D721Med (cell line): ENCODE data around the gene MED12L.

Source experiments
- DNase-seq: peaks from one replicate; pipeline ENCODE4 v3.0.0; 2011; ENCODE audit warnings: low spot score; ENCODE audit not compliant: insufficient read length
- FAIRE-seq: peaks from 2 replicates; lab custom pipeline; 2011; peaks lifted over from hg19 to GRCh38; lab: Jason Lieb, UNC
- TF ChIP-seq, protein P1 (sequence below): IDR thresholded peaks from 2 replicates; pipeline ENCODE4 v1.5.1; 2012; ENCODE audit warnings: mild to moderate bottlenecking, control low read depth; ENCODE audit not compliant: insufficient read depth; ENCODE audit errors: missing control alignments

The MED12L gene

DNA sequence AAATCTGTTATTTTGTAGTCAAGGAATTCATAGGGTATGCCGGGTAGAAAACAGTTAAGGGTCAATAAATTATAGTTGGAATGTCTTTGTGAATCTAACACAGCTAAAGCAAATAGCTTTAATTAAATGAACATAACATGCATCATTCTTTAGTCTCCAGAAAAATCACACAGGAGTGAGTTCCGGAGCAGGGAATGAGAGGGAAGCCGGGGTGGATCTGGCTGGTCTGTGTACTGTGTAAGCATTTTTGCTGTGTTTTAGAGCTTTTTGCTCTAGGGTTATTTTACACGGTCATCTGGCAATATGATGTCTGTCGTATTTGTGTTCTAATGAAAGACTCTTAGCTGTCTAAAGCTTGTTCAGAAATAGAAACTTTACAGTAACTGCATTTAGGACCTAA, 57.5 kb downstream of the MED12L start:
- TF ChIP-seq, protein P1, sequence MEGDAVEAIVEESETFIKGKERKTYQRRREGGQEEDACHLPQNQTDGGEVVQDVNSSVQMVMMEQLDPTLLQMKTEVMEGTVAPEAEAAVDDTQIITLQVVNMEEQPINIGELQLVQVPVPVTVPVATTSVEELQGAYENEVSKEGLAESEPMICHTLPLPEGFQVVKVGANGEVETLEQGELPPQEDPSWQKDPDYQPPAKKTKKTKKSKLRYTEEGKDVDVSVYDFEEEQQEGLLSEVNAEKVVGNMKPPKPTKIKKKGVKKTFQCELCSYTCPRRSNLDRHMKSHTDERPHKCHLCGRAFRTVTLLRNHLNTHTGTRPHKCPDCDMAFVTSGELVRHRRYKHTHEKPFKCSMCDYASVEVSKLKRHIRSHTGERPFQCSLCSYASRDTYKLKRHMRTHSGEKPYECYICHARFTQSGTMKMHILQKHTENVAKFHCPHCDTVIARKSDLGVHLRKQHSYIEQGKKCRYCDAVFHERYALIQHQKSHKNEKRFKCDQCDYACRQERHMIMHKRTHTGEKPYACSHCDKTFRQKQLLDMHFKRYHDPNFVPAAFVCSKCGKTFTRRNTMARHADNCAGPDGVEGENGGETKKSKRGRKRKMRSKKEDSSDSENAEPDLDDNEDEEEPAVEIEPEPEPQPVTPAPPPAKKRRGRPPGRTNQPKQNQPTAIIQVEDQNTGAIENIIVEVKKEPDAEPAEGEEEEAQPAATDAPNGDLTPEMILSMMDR = no peak
- no peak for DNase-seq
- FAIRE-seq = no peak

DNA sequence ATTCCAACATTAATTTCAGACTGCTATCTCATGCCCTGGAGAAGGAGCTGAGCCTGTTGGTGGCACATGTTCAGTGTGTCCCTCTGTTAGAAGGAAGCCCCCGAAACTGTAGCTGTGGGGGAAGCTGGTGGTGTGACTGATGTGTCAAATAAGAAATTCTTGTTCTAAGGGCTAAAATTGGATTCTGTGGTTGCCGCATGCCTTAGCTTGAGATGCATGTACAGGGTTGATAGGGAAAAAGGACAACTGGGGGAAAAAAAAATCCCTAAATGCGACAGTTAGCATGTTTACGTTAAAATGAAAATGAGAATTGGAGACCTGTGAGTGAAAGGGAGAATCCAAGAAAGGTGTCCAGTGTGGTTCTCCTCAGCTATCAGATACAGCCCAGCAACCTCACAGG, 58.6 kb downstream of the MED12L start:
- no peak for FAIRE-seq
- TF ChIP-seq, protein P1 = no peak
- DNase-seq = no peak

DNA sequence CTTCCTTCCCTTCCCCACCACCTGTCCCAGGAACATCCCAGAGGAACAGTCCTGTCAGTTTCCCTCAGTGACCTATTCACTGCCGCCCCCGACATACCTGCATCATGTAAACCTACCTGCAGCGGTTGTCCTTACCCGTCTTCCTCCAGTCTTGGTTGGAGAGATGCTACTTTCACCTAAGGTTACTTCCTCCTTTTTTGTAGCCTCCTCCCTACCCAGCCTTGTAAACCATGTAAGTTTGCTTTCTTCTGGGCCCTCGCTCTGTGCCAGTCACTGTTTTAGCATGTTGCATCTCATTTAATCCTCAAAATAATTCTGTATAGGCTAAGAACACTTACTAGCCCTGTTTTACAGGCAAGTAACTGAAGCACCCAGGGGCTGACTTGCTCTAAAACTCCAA, 59.3 kb downstream of the MED12L start:
- no peak for DNase-seq
- TF ChIP-seq, protein P1 = no peak
- no peak for FAIRE-seq

DNA sequence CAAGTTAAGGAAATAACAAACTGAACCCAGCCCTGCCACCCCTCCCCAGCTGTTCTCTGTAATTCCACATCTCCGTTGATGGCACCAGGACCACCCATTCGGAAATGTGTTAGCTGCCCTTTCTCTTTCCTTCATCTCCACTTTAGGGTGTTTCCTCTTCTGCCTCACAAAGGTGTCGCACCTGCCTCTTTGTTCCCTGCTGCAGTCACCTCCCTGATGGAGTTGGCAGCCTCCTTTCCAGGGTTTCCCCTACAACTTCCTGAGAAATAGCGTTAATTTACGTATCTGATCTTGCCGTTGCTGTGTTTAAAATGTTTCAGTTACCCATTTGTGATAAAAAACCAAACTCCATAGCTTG, 60.2 kb downstream of the MED12L start:
- TF ChIP-seq, protein P1 = no peak
- DNase-seq = no peak
- no peak for FAIRE-seq

DNA sequence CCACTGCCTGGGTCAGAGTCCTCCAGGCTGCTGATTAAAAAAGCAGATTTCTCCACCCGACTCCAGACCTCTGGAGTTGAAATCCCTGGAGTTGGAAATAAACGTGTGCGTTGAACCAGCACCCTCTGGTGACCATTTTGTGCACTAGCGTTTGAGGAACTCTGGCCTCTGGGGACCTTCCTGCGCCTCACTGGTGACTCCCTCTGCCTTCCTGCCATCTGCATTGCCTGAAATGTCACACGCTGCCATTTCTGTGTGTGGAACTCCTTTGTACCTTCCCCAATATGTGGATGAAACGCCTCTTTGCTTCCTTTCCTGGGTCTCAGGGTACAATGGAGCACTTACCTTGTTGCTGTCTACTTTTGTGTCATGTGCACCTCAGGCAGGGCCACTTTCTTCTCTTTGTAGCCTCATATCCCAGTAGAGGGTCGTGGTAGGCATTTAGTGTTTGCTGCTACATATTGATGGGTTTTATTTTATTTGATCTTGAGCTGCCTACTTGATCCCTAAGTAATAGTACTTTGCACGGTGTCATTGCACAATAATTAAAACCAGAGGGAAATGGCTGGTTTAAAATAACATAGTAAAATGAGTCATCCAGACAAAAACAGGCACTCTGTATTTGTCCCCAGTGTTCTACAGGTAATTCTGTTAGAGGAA, 60.7 kb downstream of the MED12L start:
- TF ChIP-seq, protein P1 = peak; percentile 90
- no peak for FAIRE-seq
- no peak for DNase-seq

DNA sequence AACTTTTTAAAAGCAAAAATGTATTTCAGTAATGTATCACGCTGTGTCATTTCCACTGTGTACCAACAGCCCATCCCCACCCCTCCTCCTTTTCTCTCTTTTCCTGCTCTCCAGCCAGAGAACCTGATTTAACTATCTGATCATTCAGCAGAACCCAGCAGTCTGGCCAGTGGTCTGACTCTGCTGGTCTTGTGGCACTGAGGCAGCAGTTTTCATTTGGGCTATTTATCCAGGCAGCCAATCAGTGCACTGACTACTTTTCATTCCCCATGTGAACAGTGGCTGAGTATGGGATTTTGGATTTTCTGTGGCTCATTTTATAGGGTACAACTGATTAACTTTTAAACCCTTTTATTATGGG, 61.2 kb downstream of the MED12L start:
- TF ChIP-seq, protein P1 = no peak
- no peak for DNase-seq
- FAIRE-seq = no peak

DNA sequence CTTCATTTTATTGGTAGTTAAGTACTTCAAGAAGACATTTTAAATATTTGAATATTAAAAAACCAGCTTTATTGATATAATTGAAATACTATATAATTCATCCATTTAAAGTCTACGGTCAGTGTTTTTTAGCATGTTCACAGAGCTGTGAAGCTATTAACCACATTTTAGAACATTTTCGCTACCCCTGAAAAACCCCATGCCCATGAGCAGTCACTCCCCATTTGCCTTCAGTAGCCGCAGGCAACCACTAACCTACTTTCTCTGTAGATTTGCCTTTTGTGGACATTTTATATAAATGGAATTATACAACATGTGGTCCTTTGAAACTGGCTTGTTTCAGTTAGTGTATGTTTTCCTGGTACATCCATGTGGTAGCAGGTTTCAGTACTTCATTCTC, 61.8 kb downstream of the MED12L start:
- DNase-seq (no peak), FAIRE-seq (no peak)
- TF ChIP-seq, protein P1 = no peak
